Stimulated activated CD8-positive, alpha-beta memory T cell treated with anti-CD3 and anti-CD28 coated beads, Interleukin-12 subunit alpha, Interleukin-12 subunit beta, amount 100 ng/mL, for 1 hour (primary cell): ENCODE results near the gene STIM2.
A peak's percentile ranks its signal among the peaks of the same experiment; 100 is the strongest.

ENCODE experiments used
- DNase-seq: peaks from one replicate; pipeline ENCODE4 v3.0.0-alpha.2; 2020; ENCODE audit warnings: low read depth

The STIM2 gene

GRCh38 chr4:26837993-26838842 is 22.4 kb upstream of the STIM2 start:
- no peak for DNase-seq

GRCh38 chr4:26839016-26839415 is 21.6 kb upstream of the STIM2 start:
- DNase-seq, result no peak

- DNase-seq, result no peak
Observed at GRCh38 chr4:26839534-26839951, 21.1 kb upstream of the STIM2 start.

GRCh38 chr4:26840786-26841185 is 19.9 kb upstream of the STIM2 start:
- no peak for DNase-seq

GRCh38 chr4:26842911-26843310 is 17.7 kb upstream of the STIM2 start:
- DNase-seq, result no peak

- no peak for DNase-seq
Observed at GRCh38 chr4:26850528-26850927, 10.1 kb upstream of the STIM2 start.

- DNase-seq, result no peak
Observed at GRCh38 chr4:26851129-26851528, 9.5 kb upstream of the STIM2 start.

GRCh38 chr4:26854701-26855100 is 5.9 kb upstream of the STIM2 start:
- DNase-seq, result no peak

GRCh38 chr4:26856906-26857277 is 3.7 kb upstream of the STIM2 start:
- DNase-seq, result no peak

GRCh38 chr4:26857278-26858034 is 3.2 kb upstream of the STIM2 start:
- DNase-seq, result peak; percentile 91

- no peak for DNase-seq
Observed at GRCh38 chr4:26858035-26858918, 2.4 kb upstream of the STIM2 start.

- no peak for DNase-seq
Observed at GRCh38 chr4:26858947-26859401, 1.7 kb upstream of the STIM2 start.

- DNase-seq, result no peak
Observed at GRCh38 chr4:26859762-26860156, 882 bp upstream of the STIM2 start.

GRCh38 chr4:26860922-26861433 is 337 bp downstream of the STIM2 start:
- DNase-seq, result peak; percentile 28

GRCh38 chr4:26861434-26862186 is 969 bp downstream of the STIM2 start:
- peak; percentile 50 for DNase-seq

GRCh38 chr4:26862381-26862915 is 1.8 kb downstream of the STIM2 start:
- DNase-seq, result no peak

- no peak for DNase-seq
Observed at GRCh38 chr4:26863512-26863911, 2.9 kb downstream of the STIM2 start.

- no peak for DNase-seq
Observed at GRCh38 chr4:26864899-26865298, 4.3 kb downstream of the STIM2 start.

- no peak for DNase-seq
Observed at GRCh38 chr4:26866203-26866602, 5.6 kb downstream of the STIM2 start.

GRCh38 chr4:26866781-26867180 is 6.1 kb downstream of the STIM2 start:
- no peak for DNase-seq
